SU-DHL-6 (cell line): Measurements from ENCODE around the gene TMEM178B.

ENCODE experiments used
- CTCF ChIP-seq: fragments of 200-600 bp; sonication (generic); IDR thresholded peaks from one replicate; pipeline ENCODE4 v1.5.1; 2017; ENCODE audit warnings: antibody characterized with exemption, mild to moderate bottlenecking, low read length, moderate library complexity; ENCODE audit not compliant: insufficient read depth, poor library complexity, severe bottlenecking
- EZH2phosphoT487 ChIP-seq: fragments of 200-600 bp; sonication (generic), shearing (Covaris generic); conservative IDR thresholded peaks from 2 replicates; pipeline ENCODE4 v1.6.1; 2018; ENCODE audit warnings: mild to moderate bottlenecking, antibody characterized with exemption, low read length, moderate library complexity, mixed read lengths

GRCh38 chr7:141478845-141479244, 405.0 kb downstream of the TMEM178B start:
- TF ChIP-seq CTCF = no peak
- no peak for TF ChIP-seq EZH2phosphoT487
